Activated CD4-positive, alpha-beta T cell treated with anti-CD3 and anti-CD28 coated beads, Interleukin-10, Interleukin-2, amounts not matched to agents 100 ng/mL and 50 ng/mL, durations not matched to agents 16 hours and 8 hours (primary cell): ENCODE results near the gene CPNE4.

Experiments used
- DNase-seq: peaks from one replicate; pipeline ENCODE4 v3.0.0-alpha.2; 2020

The CPNE4 gene

DNA sequence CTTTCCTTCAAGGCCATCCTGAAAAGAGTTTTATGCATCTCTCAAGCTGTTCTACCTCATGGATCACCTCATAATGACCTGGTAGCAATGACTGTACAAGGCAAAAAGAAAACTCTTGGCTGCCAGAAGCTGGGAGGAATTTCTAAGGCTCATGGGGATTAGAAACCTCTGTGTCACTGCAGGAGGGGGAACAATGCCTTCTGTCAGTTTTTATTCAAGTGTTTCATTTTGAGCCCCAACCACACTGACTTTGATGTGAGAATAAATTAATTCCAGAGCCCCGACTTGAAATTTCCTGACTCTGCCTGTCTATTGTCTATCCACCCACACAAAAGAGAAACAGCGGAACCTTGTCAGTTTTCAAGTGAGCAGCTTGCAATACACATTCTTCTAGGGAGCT, 473.3 kb downstream of the CPNE4 start:
- no peak for DNase-seq

DNA sequence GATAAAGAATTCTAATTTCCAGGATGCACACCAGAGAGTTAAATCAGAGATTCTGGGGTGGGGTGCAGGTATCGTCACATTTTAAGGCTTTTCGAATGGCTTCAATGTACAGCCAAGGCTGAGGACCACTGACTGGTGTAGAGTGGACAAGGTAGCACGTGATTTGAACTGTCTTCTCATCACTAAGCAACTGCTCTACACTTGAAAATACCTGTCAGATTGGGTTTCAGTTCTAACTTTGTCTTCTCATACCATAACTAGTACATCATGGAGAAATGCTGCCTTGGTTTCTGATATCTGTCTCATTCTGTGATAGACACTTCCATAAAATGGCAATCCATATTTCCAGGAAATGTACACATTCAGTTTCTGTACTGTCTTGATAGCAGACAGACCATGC, 474.0 kb downstream of the CPNE4 start:
- no peak for DNase-seq

DNA sequence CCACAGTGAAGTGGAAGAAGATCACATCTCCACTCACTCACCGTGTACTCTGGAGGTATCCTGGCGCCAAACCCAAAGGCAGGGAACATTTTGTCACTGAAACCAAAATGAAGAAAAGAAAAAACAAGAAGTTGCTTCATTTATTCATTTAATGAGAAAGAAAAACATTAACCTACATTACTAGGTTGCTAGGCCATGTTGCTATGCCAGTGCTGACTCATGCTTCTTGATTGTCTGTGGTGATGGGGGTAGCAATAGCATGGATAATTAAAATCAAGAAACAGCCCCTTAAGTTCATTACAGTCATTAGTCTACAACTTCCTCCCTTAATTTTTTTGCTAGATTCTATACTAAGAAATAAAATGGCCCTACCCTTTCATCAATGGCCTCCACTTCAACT, 479.4 kb downstream of the CPNE4 start:
- no peak for DNase-seq

DNA sequence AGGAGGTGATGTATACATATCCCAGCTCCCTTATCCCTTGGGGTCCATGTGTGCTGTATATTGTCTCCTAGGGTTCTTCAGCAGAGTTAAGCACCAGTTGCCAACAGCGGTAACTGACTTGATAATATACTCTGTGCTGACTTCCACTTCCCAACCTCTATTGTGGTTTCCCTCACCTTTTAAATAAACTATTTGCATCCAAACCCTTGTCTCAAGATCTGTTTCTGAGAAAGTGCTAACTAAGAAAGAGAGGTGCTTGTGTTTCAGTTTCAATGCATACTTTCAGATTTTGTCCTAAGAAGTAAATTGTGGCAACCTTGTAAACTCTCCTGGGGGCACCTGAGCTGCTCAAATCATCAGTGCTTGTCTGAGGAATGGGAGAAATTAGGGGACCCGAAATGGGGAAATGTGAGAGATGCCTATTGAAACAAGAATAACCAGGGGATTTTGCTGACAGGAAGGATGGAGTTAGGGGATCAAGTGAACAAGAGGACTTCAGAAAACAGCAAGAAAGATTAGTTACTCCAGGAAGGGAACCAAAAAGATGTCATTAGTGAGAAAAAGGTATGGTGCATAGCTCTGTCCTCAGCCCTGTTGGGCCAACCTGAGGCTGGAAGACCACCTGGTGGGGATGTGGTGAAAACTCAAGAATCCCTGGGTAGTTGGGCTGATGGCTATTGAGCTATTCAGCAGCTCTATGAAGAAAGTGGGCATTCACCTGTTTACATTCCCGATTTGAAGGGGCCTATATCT, 481.1 kb downstream of the CPNE4 start:
- DNase-seq = peak; percentile 51

DNA sequence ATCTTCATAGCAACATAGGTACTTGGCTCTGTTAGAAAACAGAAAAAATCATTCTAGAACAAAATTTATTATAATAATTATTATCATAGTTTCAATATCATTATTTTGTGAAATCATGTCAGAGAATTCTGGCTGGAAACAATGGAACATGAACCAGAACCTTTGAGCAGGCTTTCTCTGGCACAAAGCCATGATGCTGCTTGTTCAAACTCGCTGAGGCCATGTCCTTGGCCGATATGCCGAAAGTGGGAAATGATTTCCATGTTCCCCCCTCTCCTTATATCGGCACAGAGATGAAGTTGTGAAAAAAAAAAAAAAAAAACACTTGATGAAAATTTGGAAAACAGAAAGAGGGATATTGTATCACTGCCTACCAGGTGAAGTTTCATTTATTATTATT, 483.1 kb downstream of the CPNE4 start:
- DNase-seq = no peak

DNA sequence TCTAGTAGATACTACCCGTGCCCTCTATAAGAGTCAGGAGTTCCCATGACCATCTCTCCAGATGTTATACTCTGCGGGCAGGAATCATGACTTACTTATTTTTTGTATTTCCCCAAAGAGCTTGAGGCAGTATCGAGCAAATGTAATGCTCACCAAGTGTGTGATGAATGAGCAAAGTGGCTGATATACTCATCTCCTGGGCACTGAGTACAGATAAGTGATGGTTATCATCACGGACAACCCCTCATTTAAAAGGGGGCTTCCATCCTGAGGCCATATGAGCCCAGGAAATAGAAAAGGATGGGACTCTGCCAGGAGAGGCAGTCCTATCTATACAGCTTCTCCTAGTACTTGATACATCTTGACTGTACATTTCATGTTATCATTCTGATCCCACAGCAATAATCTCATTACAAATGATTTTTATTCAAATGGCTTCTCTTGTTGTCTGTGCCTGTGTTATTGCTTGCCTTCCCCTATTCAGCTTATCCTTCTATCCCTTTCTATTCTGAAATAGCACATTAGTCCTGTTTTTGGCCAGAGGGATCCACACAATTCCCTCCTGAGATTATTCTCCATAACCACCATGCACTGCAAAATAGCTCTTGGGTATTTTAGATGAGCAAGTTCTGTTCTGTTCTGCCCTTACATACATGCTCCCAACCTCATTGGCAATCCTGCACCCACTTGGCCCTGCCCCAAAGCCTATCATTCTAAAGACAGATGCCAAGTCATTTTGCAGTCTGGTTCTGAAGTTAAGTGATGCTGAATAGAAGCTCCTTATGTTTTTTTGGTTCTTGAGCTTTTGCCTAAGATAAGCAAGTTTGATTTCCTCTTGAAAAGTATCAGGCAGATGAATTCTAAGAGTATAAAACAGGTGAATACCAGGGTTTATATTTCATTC, 484.0 kb downstream of the CPNE4 start:
- DNase-seq = no peak

DNA sequence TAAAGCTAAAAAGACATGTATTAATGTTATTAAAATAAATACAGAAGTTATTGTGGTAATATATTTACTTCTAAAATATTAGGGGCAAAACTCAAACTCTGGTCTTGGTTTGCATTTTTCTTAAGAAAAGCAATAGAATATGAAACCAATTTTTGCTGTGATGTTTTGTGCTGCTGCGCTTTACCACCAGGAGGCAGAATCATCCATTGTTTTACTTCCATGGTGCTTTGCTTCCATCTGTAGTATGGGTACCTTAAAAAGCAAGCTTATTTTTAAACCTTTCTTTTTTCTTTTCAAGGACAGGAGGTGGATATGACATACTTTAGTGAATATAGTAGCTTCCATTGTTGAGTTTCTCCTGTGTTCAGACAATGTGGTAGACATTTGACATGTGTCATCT, 485.5 kb downstream of the CPNE4 start:
- DNase-seq = peak; percentile 13

DNA sequence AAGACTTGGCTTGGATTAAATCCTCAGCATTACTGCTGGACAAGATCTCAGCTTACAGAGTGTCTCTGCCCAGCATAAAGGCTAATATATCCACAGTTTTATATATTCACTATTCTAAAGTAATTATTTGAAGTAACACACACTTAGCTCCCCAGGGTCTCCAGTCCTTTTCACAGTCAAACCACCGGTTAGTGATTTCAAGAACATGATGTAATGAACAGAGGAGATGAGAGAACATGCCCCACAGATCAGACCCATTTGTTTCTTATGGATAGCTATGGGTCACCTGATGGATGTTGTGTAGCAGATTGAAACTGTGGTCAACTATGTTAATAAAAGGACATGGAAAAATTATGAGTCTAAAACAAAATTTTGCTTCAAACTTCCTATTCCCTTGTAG, 487.2 kb downstream of the CPNE4 start:
- no peak for DNase-seq

DNA sequence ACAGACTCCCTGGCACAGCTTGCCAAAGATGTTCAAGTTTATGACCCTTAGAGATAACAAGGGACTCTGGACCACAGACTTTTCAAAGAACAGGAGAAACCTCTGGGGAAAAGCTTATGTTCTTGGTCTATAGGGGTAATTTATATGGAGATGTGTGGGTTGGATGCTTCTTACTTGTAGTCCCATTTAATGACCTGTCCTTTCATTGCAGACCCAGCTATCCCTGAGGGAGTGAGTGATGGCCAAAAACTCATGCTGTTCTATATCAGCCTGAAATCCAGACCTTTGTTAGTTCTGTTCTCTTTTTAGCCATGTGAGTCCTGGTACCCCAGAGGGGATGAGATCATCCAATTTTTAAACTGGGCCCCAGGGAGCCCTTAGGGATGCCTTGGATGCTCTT, 488.4 kb downstream of the CPNE4 start:
- no peak for DNase-seq

DNA sequence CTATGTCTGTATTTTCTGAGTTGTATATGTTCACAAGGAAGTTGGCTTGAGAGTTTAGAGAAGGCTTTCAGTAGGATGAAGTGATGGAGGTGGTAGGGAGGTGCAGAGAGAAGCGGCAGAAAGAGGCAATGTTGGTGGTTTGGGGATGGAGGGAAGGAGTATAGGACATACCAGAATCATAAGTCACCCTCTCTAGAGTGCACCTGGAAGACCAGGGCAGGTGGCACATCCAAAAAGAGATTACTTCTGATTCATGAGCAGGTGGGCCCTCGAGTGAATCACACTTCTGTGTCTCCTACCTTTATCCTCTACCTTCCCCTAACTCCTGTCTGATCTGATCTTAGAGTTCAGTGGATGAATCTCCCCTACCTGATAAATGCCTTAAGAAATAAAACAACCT, 490.3 kb downstream of the CPNE4 start:
- DNase-seq = no peak

DNA sequence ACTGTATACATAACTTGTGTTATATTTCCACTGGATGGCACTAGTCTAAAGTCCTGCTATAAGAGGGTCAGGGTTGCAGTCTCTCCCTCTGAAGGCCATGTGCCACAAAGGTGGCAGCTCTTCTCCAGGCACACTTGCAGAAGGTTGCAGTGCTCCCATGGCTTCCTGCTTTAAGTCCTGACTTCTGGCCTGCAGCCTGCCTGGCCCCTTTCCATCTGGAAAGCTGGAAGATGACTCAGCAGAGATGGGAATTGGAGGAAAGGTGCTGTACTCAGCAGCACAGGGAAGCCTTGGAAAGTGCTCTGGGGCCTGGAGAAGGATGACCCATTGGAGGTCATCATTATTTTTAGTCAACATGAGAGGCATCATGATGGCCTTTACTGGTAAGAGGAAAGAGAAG, 491.1 kb downstream of the CPNE4 start:
- DNase-seq = no peak

DNA sequence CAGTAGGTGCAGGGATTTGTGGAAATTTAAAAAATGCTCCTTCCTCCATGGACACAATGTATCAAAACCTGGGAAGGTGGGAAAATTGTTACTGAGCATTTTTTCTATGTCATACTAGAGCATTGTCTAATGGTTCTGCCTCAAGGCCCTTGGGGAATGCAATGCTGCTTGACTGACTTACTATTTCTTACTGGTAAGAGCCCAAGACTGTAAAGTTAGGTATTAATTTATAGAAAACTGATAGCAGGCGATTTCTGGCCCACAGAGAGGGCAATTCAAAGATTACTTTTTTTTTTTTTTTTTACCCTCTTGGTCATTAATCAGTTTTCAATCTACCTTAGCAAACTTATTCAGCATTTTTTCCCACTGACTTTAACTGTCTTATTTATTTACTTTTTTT, 493.5 kb downstream of the CPNE4 start:
- no peak for DNase-seq

DNA sequence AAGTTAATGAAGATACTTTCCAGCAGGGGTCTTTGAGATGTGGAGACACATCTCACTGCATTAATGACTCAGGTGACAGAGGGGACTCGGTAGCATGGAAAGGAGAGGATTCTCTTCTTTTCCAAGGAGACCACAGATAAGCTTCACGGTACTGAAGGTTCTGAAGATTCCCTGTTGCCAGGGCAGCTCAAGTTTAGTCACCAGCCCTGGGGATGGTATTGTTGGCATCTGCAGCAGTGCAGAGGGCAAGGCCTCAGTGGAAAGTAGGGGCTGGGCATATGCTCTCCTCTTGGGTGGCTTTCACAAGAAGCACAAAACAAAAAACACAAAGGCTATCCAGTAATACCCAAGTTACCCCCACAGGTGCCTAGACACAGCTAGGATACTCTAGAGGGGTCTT, 494.0 kb downstream of the CPNE4 start:
- DNase-seq = no peak

DNA sequence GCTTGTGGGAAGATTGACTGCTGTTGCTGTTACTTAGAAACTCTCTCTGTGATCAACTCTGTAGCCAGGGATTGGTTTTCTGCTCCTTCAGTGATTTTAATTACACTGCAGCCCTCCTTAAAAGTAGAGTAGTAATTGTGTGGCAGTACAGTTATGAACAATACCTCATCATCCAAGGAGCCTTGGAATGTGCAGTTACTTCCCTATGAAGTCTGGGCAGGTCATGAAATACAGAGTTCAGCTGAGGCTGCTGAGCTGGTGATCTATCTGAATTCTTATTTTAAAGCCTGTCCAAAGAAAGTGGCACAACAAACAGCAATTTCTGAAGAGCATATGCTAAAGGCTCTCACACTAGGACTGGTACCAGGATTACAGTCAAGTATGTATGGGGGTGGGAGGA, 494.7 kb downstream of the CPNE4 start:
- no peak for DNase-seq

DNA sequence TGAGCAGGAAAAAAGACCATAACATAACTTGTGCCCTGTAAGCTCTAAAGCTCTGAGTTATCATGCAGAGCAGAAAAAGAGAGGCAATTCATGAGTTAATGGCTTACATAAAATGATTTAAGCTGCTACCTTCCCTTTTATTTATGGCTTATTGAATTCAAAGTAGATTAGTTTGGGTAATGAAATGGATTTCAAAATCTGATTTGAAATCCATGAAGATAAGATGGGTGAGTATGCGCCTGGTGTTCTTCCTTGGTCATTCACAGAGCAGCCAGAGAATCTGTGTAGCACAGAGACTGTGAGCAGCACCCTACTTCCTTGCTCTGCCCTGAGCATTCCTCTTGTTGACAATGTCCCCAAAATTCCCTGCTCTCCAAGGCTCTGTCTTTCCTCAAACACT, 495.8 kb downstream of the CPNE4 start:
- DNase-seq = no peak

DNA sequence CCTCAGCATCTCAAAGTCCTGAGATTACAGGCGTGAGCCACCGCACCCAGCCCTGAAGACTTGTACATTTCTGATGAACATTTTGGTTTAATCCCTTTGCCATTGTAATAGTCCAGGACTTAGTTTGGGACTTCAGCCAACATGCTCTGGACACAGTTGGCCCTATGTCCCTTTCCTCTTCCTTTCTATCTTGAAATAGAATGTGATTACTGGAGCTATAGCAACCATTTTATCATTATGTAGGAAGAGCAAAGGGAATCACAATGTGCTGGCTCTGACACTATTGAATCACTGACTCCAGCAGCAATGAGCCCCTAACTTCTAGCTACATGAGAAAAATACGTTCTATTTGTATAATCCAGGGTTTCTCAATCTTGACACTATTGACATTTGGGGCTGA, 497.3 kb downstream of the CPNE4 start:
- DNase-seq = no peak

DNA sequence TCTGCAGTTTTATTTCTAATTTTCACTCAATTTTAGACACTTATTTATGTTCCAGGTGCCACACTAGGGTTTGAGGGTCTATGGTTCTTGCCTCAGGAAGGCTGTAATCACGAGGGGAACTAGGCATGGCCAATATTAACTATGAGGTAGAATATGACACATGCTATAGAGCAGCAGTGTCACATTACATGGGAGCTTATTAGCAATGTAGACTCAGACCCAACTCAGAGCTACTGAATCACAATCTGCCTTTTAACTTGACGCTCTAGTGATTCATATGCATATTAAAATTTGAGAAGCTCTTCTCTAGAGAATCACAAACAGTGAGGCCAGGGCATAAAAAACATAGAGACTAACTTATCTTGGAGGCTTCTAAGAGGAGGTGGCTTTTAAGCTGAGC, 499.2 kb downstream of the CPNE4 start:
- DNase-seq = no peak

DNA sequence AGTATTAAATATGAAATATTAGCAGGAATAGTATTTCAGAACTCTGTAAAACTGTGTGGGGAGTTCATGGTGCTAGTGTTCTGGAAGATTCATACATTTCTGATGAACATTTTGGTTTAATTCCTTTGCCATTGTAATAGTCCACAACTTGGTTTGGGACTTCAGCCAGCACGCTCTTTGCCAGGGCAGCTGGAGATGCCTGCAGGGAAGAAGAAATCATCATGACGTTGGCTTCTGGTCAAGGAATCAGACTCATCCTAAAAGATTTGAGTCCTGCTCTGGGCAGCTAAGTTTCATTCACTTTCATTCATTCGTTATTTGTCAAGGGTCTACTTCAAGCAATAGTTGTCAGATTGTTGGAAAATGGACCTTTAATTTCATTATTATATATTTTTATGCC, 499.7 kb downstream of the CPNE4 start:
- no peak for DNase-seq

DNA sequence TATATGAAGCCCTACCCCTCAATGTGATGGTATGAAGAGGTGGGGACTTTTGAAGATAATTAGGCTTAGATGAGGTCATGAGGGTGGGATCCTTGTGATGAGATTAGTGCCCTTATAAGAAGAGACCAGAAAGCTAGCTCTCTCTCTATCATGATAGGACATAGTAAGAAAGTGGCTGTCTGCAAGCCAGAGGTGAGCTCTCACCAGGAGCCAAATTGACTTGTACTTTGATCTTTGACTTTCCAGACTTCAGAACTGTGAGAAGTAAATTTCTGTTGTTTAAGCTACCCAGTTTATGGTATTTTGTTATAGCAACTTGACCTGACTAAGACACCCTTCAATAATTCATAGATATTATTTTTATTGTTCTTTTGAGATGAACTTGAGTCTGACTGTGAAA, 502.2 kb downstream of the CPNE4 start:
- no peak for DNase-seq

DNA sequence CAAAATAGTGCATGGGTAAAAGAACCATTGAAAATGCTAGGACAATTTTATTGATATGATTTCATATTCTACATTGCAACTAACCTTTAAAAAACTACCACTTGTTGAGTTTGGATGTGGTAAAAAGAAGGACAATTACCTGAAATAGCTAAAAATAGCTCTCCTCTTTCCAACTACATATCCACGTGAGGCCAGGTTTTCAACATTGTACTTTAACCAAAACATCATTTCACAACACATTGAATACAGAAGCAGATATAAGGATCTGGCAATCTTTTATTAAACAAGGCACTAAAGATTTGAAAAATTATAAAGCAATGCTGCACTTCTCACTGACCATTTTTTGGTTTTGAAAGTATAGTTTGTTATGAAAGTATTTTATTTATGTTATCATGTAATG, 504.0 kb downstream of the CPNE4 start:
- no peak for DNase-seq

DNA sequence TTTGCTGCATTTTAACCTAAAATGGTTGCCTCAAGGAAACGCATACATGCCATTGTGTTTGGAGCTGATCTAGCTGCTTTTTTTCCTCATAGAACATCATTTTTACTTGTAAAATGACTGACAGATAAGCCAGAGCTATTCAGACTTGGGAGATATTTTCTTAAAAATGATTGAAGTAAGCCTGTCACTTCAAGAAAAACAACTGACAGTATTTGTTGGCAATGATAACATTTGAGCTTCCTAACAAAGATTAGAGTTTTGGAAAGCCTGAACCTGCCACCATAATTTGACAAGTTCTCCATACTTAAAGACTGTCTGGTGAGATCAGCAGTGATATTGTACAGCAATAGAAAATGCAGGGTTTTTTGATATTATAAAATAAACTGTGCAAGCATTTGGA, 504.4 kb downstream of the CPNE4 start:
- no peak for DNase-seq

DNA sequence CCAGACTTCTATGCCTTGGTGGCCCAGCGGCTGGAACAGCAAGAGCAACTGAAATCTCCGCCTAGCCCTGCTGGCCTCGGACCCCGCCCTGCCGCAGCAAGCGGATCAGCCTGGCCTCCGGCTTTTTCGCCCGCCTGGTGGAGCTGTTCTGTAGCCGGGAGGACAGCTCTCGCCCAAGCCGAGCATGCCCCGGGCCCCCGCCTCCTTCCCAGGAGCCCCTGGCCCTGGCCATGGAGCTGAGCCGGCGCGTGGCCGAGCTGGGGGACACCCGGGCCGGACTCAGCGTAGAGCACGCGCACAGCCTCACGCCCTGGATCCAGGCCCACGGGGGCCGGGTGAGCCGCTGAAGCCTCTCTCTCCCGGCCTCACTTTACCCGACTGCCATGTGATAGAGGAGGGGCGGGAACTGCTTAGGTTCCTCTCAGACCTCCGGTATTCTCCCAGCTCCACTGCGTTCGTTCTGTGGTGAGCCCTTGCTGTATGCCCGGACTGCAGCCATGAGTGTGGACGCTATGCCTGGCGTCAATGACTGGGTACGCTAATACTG, 507.9 kb downstream of the CPNE4 start:
- DNase-seq = peak; percentile 18

DNA sequence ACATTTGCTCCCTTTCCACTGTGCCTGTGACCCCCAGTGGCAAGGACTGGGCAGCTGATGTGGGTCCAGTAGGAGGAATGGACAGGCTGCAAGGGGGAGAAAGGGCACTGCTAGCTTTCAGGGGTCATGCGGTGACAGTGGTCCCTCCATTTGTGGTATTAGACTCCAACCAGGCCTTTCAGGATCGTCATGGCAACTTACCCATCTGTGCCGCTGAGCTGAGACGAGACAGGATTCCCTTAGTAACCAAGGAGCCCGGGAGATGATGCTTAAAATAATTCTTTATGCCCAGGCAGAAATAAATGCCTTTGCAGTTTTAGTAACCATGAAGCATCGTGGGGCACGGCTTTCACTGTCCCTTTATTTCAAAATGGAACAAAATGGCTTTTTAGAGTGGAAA, 516.1 kb downstream of the CPNE4 start:
- DNase-seq = no peak

DNA sequence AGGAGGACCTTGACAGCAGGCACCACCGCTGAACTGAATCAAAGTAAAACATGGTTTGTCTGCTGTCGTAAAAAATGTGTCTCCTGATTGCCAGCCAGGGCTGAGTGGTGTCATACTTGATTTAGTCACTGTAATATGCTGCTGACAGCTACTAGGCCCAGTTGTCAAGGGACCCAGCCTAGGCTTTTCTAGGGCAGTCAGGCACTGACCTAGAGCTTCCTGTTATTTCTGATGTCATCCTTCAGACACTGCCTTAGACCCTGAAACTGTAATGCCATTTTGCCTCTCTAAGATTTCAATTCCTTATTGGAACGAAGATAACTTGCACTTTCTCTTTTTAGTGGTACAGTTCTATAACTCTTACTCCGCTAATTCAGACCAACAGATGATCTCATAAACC, 529.4 kb downstream of the CPNE4 start:
- no peak for DNase-seq
